Esophagus squamous epithelium (tissue), 5 donors: ENCODE measurements around the gene PCCA. TPM values are rescaled to one million over a fixed set of nuclear protein-coding genes. Genes with fewer than 3 reads are reported as not detected.

Experiments
- DNase-seq: peaks from one replicate; lab custom pipeline; 2025; lab: John Stamatoyannopoulos, UW
- H3K27ac ChIP-seq, 4 donors: fragments of 200-600 bp; sonication (generic); one replicate each; pipeline ENCODE4 v1.5.1; 2016 to 2019; ENCODE audit warnings: mild to moderate bottlenecking in 1 of 4
- H3K27me3 ChIP-seq, 4 donors: fragments of 200-600 bp; sonication (generic); 1 replicate in 3 of 4; 2 replicates in 1 of 4; pipeline versions ENCODE4 v1.5.1 to v1.6.0; 2017 to 2021; ENCODE audit warnings: antibody characterized with exemption in 1 of 4
- H3K36me3 ChIP-seq, 3 donors: fragments of 200-600 bp; sonication (generic); one replicate each; pipeline ENCODE4 v1.5.1; 2016 to 2019
- H3K4me1 ChIP-seq, 3 donors: fragments of 200-600 bp; sonication (generic); one replicate each; pipeline ENCODE4 v1.5.1; 2017 to 2019
- H3K4me3 ChIP-seq, 4 donors: fragments of 200-600 bp; sonication (generic); 1 replicate in 3 of 4; 2 replicates in 1 of 4; pipeline ENCODE4 v1.5.1; 2016 to 2019; ENCODE audit warnings: mild to moderate bottlenecking in 2 of 4, moderate library complexity in 1 of 4
- H3K9me3 ChIP-seq, 3 donors: fragments of 200-600 bp; sonication (generic); one replicate each; pipeline ENCODE4 v1.5.1; 2016 to 2019
- CTCF ChIP-seq, 6 experiments: fragments of 450-650 bp in 4 of 6; fragments of 200-600 bp in 2 of 6; sonication (generic) in 2 of 6; IDR thresholded peaks; one replicate each; pipeline ENCODE4 v1.5.1; 2016 to 2019; ENCODE audit warnings: antibody characterized with exemption in 6 of 6, mild to moderate bottlenecking in 4 of 6, moderate library complexity in 4 of 6
- POLR2A ChIP-seq, 4 donors: fragments of 450-650 bp; IDR thresholded peaks; one replicate each; pipeline ENCODE4 v1.6.1; 2017; ENCODE audit warnings: antibody characterized with exemption in 4 of 4, mild to moderate bottlenecking in 4 of 4, moderate library complexity in 3 of 4
- WGBS, 2 donors: methylation state at CpG; one replicate each; pipeline ENCODE4 v1.1.5; 2018; 5-methylcytosine and 5-hydroxymethylcytosine counted together
- intact Hi-C: fragments of 100-400 bp; cut with DNase I; formaldehyde crosslinking; loops from one replicate; pipeline ENCODE4 v1.15.0; 2022
- total RNA-seq, 4 donors: library from RNA; depleted of rRNA; stranded (reverse); fragments of >200 nt; gene quantifications; one replicate each; pipeline ENCODE4 v1.1.0, GENCODE V29; 2016
- donor health status: DM: yes; HTN: yes; CAD: no.

Gene PCCA
- total RNA-seq, 4 donors from 2014 or later: 21.5 to 46.5 (median 30.2) TPM

GRCh38 chr13:100323937-100324336 lies 235.0 kb downstream of the PCCA start:
- Histone ChIP-seq H3K27ac (no peak overlapping the region), H3K9me3 (no peaks in the 10 kb centered on the region), H3K4me1 (no peaks in the 10 kb centered on the region), H3K27me3 (no peaks in the 10 kb centered on the region), H3K36me3 (peaks cover 0 to 63% (median 5%) of the 10 kb centered on the region in 3 donors), H3K4me3 (no peak overlapping the region)
- TF ChIP-seq CTCF (IDR thresholded peaks at IDR 0.05) (no peak), POLR2A (IDR thresholded peaks at IDR 0.05) (no peak)
- intact Hi-C loops: no loop called here
- 57 to 100% methylated on average over 1 of the region's 1 CpG for WGBS, 2 donors
- no peak for DNase-seq

DNA sequence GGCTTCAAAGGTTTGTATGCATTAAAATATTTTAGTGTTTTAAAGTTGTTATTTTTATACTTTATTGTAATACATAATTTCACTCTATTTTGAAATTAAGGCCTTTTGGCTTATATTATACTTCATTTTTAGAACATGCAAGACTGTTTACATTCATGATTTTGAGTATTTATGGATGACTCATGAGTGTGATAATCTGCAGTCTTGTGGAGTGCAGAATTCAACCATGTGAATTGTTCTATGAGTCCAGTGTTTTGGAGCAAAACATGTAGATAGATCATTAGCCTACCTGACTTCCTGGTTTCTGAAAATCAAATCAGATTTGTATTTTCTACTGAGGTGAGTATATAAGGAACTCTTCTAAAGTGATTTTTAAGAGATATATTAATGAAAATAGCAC lies 241.8 kb downstream of the PCCA start:
- no peak for TF ChIP-seq CTCF (IDR thresholded peaks at IDR 0.05)
- no peak for TF ChIP-seq POLR2A (IDR thresholded peaks at IDR 0.05)
- H3K36me3 ChIP-seq: peaks cover 0 to 61% (median 0%) of the 10 kb centered on the region in 3 donors
- peaks cover 0 to 6% (median 0%) of the 10 kb centered on the region in 3 donors for H3K9me3 ChIP-seq
- intact Hi-C loops: no loop called here
- H3K4me1 ChIP-seq: no peaks in the 10 kb centered on the region
- H3K27ac ChIP-seq: no peak overlapping the region
- no peaks in the 10 kb centered on the region for H3K27me3 ChIP-seq
- no peak for DNase-seq
- H3K4me3 ChIP-seq: no peak overlapping the region

DNA sequence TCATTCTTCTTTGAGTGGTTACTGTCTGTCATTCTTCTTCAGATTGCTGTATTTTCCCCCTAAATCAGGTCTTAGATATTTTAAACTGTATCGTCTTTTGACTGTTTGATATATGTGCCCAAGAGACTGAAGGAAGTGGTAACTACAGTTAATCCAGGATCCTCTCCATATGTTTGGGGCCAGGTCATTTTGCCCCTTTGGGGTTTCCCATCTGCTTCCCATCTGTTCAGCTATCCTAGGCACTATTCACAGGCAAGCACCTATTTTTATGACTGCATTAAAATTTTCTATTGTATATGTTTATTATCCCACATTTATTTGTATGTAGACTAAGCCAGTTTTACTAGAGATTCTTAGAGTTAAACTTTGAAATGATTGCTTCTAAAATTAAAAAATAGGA lies 244.2 kb downstream of the PCCA start:
- intact Hi-C loops: no loop called here
- Histone ChIP-seq H3K27ac (no peak overlapping the region), H3K4me1 (no peaks in the 10 kb centered on the region), H3K9me3 (peaks cover 0 to 6% (median 0%) of the 10 kb centered on the region in 3 donors), H3K4me3 (no peak overlapping the region), H3K36me3 (peaks cover 0 to 47% (median 0%) of the 10 kb centered on the region in 3 donors), H3K27me3 (no peaks in the 10 kb centered on the region)
- DNase-seq: no peak
- TF ChIP-seq CTCF (IDR thresholded peaks at IDR 0.05): no peak
- no peak for TF ChIP-seq POLR2A (IDR thresholded peaks at IDR 0.05)
- 90 to 96% methylated on average over 1 of the region's 1 CpG for WGBS, 2 donors

- Histone ChIP-seq H3K4me3 (no peak overlapping the region), H3K9me3 (peaks cover 0 to 6% (median 0%) of the 10 kb centered on the region in 3 donors), H3K36me3 (peaks cover 0 to 43% (median 0%) of the 10 kb centered on the region in 3 donors), H3K27me3 (no peaks in the 10 kb centered on the region), H3K4me1 (no peaks in the 10 kb centered on the region), H3K27ac (no peak overlapping the region)
- DNase-seq: no peak
- intact Hi-C loops: no loop called here
- no peak for TF ChIP-seq POLR2A (IDR thresholded peaks at IDR 0.05)
- no peak for TF ChIP-seq CTCF (IDR thresholded peaks at IDR 0.05)
- 60 to 93% methylated on average over 1 of the region's 1 CpG for WGBS, 2 donors
Observed at GRCh38 chr13:100334214-100334613, 245.3 kb downstream of the PCCA start.

DNA sequence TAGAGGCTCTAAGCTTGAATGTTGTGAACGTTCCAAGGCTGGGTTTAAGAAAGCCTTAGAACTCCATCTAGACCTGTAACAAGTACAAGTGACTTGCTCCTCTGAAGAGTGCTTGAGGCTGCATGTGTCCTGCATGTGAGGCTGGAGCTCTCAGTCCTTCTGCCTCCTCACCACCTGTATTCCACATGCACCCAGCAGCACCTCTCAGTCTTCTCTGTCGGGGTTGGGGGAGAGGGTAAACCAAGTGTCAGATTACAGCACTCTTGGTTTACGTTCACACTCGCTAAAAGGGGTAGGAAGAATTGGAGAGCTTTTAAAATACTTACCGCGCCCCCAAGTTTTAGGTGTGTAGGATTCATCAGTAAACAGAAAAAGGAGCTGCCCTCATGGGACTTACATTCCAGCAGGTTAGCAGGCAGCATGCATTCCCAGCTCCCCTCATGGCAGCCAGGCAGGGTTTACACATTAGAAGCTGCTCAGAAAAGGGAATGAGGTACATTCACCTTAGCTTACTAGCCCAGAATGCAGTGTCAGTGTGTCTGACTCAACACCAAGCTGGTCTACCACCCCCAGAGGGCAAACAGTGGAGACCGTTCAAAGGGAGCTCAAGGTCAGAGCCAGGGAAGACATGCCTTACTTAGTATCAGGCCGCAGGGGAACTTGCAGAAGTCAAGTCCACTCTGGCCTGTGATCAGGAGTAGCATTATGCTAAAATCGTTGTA lies 248.1 kb downstream of the PCCA start:
- 85% methylated on average over 8 to 9 of the region's 9 CpGs for WGBS, 2 donors
- no peak for DNase-seq
- H3K4me3 ChIP-seq: no peak overlapping the region
- TF ChIP-seq CTCF (IDR thresholded peaks at IDR 0.05): no peak
- no peak for TF ChIP-seq POLR2A (IDR thresholded peaks at IDR 0.05)
- intact Hi-C loops: no loop called here
- no peaks in the 10 kb centered on the region for H3K4me1 ChIP-seq
- H3K9me3 ChIP-seq: peaks cover 0 to 6% (median 0%) of the 10 kb centered on the region in 3 donors
- H3K27ac ChIP-seq: no peak overlapping the region
- H3K36me3 ChIP-seq: peaks cover 0 to 34% (median 0%) of the 10 kb centered on the region in 3 donors
- no peaks in the 10 kb centered on the region for H3K27me3 ChIP-seq
